Caki2 (cell line): Measurements from ENCODE around the gene PCDHGA3. TPM values are rescaled to one million over a fixed set of nuclear protein-coding genes. Genes with fewer than 3 reads are reported as not detected.
"Not testable (repeated sequence)": the region's sequence is repeated elsewhere in the genome, so short reads cannot be mapped to it uniquely, and the experiment has no call there.

ENCODE experiments used
- DNase-seq: peaks from one replicate; pipeline ENCODE4 v3.0.0-alpha.2; 2015; ENCODE audit warnings: low read depth
- in situ Hi-C: cut with HindIII; loops from 2 replicates; pipeline ENCODE4 v1.10.0; 2016; ENCODE audit warnings: low sequenced_read_pairs, low pct_unique_long_range_greater_than_20kb, mixed read lengths
- total RNA-seq: library from RNA; depleted of rRNA; stranded (reverse); fragments of >200 nt; shearing (Covaris generic); gene quantifications from 2 replicates; pipeline ENCODE4 v1.2.3, GENCODE V29; 2014; ENCODE audit warnings: low replicate concordance

PCDHGA3 gene
- total RNA-seq, 1 experiment from 2014 or later = not detected

- in situ Hi-C loops = no loop called here
- DNase-seq = no peak
These were observed 856 bp upstream of the PCDHGA3 start for GRCh38 chr5:141342773-141343172.

GRCh38 chr5:141343953-141344463 is 379 bp downstream of the PCDHGA3 start:
- in situ Hi-C loops = no loop called here
- DNase-seq = no peak

GRCh38 chr5:141345327-141345726 is 1.7 kb downstream of the PCDHGA3 start:
- in situ Hi-C loops = no loop called here
- DNase-seq = no peak

- DNase-seq, in situ Hi-C loops: not testable (repeated sequence)
These were observed 2.4 kb downstream of the PCDHGA3 start for GRCh38 chr5:141346017-141346416.

GRCh38 chr5:141349917-141350619 is 6.4 kb downstream of the PCDHGA3 start, which contains the start of gene PCDHGB1:
Gene PCDHGB1 (plus strand): TSS chr5:141350099. CDS start chr5:141350261, 162 bp downstream.
- in situ Hi-C loops = no loop called here
- DNase-seq = no peak

GRCh38 chr5:141351591-141351990 is 8.0 kb downstream of the PCDHGA3 start:
- in situ Hi-C loops = no loop called here
- no peak for DNase-seq

GRCh38 chr5:141354900-141355469 is 11.4 kb downstream of the PCDHGA3 start, which contains the start of gene PCDHGA4:
Gene PCDHGA4 (plus strand): TSS chr5:141355021. CDS start chr5:141355108, 87 bp downstream.
- in situ Hi-C loops = no loop called here
- DNase-seq = no peak

GRCh38 chr5:141355641-141356040 is 12.0 kb downstream of the PCDHGA3 start:
- in situ Hi-C loops = no loop called here
- no peak for DNase-seq

- DNase-seq = no peak
- in situ Hi-C loops = no loop called here
These were observed 12.5 kb downstream of the PCDHGA3 start for GRCh38 chr5:141356133-141356532.

- DNase-seq = no peak
- in situ Hi-C loops = no loop called here
These were observed 13.3 kb downstream of the PCDHGA3 start for GRCh38 chr5:141356950-141357349.

- DNase-seq = peak; percentile 6
- in situ Hi-C loops = no loop called here
These were observed 16.3 kb downstream of the PCDHGA3 start, which contains the start of gene PCDHGB2 for GRCh38 chr5:141359790-141360426. Gene PCDHGB2 (plus strand): TSS chr5:141359994. CDS start chr5:141360136, 142 bp downstream.

- no peak for DNase-seq
- in situ Hi-C loops = no loop called here
These were observed 17.1 kb downstream of the PCDHGA3 start for GRCh38 chr5:141360685-141361084.

- in situ Hi-C loops = no loop called here
- DNase-seq = no peak
These were observed 19.1 kb downstream of the PCDHGA3 start for GRCh38 chr5:141362719-141363118.

GRCh38 chr5:141363952-141364660 is 20.5 kb downstream of the PCDHGA3 start, which contains the start of gene PCDHGA5:
Gene PCDHGA5 (plus strand): TSS chr5:141364162. CDS start chr5:141364331, 169 bp downstream.
- no peak for DNase-seq
- in situ Hi-C loops = no loop called here

- no peak for DNase-seq
- in situ Hi-C loops = no loop called here
These were observed 22.6 kb downstream of the PCDHGA3 start for GRCh38 chr5:141366016-141366896.

GRCh38 chr5:141369994-141370848 is 26.6 kb downstream of the PCDHGA3 start, which contains the start of gene PCDHGB3:
Gene PCDHGB3 (plus strand): TSS chr5:141370242. CDS start chr5:141370395, 153 bp downstream.
- no peak for DNase-seq
- in situ Hi-C loops = no loop called here
